Dermis microvascular lymphatic vessel endothelial cell (primary cell): ENCODE data around the gene GPSM1. TPM values are rescaled to one million over a fixed set of nuclear protein-coding genes. Genes with fewer than 3 reads are reported as not detected.

Experiments used
- DNase-seq, 2 donors: peaks; one replicate each; pipeline versions ENCODE4 v3.0.0 to v3.0.0-alpha.2; 2010; ENCODE audit warnings: low read depth in 2 of 2
- total RNA-seq: library from RNA; depleted of rRNA; stranded (reverse); fragments of >200 nt; gene quantifications from 2 replicates; pipeline ENCODE4 v1.2.1, GENCODE V29; 2014

The GPSM1 gene
- total RNA-seq, 1 donor from 2014 or later = 16.2 TPM

DNA sequence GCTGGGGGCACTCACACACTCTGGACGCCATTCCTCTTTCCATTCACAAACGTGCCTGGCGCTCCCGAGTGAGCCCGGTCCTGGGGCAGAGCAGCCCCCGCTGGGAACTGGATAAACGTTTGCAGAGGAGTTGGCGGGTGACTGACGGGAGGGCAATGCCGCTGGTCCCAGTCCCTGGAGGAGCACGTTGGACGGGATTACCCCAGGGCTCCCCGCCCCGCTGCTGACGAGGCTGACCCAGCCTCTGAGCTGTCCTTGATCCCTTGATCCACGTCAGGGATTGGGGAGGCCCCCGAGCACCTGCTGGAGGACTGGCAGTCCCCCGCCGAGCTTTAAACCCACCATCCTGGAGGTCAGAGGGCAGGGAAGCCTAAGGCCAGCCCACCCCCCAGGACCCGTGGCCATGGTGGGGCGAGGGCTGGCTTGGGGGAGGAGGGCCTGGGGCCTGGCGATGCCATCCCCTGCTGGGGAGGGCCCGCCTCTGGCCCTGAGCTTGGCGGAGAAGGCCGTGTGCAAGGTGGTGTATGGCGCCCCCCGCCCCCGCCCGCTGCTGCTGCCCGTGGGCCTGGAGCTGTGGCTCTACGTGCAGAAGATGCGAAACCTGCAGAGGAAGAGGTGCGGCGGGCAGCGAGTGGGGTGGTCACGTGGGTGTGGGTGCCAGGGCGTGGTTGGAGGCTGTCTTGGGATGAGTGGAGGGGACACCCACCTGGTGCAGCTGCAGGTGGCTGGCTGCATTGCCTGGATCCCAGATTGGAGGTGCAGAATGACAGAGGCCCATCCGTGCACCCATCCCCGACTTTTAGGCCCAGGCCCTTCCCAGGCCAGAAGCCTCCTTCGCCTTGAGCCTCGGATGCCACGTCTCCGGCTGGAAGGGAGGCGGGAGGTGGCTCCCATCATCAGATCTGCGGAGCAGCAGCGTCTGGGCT, 4.5 kb downstream of the GPSM1 start:
- no peak for DNase-seq

GRCh38 chr9:136332482-136332983, 5.2 kb downstream of the GPSM1 start:
- no peak for DNase-seq

- no peak for DNase-seq
Observed at GRCh38 chr9:136333045-136333444, 5.7 kb downstream of the GPSM1 start.

DNA sequence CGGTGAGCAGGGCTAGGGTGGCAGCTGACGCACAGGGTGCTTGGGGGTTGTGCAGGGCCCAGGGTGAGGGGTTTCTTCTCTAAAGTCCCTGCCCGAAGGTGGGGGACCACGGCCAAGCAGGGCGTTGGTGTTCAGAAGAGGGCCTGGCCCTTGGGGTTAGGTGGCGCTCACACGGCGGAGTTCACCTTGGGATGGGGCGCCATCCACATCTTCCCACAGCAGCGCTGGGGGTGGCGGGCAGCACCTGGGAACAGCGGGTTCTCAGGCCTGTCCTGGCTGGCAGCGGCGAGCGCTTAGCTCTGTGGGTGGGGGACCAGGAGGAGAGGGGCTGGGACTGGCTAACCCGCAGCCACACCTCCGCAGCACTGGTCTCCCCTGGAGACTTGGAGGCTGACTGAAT, 6.1 kb downstream of the GPSM1 start:
- DNase-seq = no peak

DNA sequence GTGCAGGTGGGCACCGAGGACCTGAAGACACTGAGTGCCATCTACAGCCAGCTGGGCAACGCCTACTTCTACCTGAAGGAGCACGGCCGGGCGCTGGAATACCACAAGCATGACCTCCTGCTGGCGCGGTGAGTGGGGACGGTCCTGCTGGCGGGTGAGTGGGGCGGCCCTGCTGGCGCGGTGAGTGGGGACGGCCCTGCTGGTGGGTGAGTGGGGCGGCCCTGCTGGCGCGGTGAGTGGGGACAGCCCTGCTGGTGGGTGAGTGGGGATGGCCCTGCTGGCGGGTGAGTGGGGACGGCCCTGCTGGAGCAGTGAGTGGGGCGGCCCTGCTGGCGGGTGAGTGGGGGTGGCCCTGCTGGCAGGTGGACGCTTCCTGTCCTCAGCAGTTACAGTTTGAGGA, 7.2 kb downstream of the GPSM1 start:
- DNase-seq = no peak

GRCh38 chr9:136335296-136336155, 8.2 kb downstream of the GPSM1 start:
- DNase-seq = no peak

DNA sequence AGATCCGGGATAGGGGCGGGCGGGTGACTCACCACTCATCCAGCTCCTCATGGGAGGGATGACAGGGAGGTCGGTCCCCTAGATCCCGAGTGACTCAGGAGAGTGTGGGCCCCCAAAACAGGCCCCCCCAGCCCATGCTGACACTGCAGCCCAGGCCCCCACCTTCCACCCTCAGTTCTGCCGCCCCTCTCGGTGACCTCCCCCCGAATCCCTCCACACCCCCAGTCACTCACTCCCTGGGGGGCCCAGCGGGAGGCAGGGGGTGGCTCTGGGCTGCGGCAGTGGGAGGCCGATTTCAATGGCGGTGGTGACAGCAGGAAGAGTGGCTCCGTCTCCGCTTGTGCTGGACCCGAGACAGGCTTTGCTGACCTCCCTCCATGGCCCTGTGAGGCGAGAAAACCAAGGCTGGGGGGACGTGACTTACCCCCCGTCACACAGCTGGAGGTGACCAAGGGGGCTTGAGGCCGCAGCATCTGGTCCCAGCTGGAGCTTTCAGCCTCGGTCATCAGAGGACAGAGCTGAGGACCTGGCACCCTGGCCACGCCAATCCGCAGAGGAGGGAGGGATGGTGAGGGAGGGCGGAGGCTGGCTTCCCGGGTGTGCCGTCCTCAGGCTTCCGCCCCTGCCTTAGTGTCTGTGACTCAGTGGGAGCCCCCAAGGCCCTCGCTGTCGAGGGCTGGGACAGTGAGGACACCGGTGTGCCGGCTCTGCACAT, 9.0 kb downstream of the GPSM1 start:
- no peak for DNase-seq

DNA sequence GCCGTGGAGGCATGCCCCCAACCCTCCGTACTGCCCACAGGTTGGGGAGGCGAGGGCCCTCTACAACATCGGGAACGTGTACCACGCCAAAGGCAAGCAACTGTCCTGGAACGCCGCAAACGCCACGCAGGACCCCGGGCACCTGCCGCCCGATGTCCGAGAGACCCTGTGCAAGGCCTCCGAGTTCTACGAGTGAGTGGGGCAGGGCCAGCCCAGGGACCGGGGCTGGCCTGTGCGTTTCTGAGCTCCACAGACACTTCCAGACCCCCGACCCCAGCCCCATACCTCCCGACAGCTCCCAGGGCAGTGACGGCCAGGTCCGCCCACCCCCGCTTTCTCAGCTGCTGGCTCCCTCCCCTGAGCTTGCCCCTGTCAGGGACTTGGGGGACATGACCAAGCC, 9.5 kb downstream of the GPSM1 start:
- DNase-seq = no peak

DNA sequence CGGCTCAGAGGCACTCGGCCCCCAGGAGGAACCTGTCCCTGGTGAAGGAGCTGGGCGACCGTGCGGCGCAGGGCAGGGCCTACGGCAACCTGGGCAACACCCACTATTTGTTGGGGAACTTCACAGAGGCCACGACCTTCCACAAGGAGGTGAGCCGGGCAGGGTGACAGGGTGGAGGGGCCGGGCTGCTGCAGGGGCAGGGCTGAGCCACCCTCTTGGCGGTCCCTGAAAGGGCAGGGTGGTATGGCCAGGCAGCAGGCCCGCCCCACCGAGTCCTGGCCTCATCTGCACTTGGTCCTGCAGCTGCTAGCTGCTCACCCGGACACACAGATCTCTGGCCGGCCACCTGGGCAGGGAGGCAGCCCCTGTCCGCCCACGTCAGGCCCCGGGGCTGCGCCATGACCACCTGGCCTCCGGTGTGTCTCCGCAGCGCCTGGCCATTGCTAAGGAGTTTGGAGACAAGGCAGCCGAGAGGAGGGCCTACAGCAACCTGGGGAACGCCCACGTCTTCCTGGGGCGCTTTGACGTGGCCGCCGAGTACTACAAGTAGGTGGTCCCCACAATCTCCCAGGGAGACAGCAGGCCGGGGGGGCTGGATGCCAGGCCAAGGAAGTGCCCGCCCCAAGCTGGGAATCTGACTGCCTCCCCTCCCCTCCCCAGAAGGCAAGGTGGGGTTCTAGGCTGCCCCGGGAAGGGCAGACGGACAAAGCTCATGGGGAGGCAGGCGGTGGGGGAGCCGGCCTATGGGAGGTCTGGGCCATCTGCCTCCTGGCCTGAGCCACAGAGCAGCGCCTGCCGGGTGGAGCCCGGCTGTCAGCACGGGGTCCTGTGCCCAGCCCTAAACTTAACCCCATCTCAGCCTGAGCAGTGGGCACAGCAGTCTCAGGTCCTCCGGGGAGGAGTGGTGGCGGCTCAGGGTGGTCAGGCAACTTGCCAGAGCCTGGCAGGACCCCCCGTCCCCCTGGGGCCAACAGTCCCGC, 10.4 kb downstream of the GPSM1 start:
- no peak for DNase-seq

GRCh38 chr9:136338511-136338910, 11.2 kb downstream of the GPSM1 start:
- no peak for DNase-seq

- peak; percentile 14 to 63 for DNase-seq
Observed at GRCh38 chr9:136339173-136339957, 12.0 kb downstream of the GPSM1 start.

GRCh38 chr9:136339958-136340310, 12.6 kb downstream of the GPSM1 start:
- no peak for DNase-seq

GRCh38 chr9:136340356-136341041, 13.2 kb downstream of the GPSM1 start:
- DNase-seq = no peak

DNA sequence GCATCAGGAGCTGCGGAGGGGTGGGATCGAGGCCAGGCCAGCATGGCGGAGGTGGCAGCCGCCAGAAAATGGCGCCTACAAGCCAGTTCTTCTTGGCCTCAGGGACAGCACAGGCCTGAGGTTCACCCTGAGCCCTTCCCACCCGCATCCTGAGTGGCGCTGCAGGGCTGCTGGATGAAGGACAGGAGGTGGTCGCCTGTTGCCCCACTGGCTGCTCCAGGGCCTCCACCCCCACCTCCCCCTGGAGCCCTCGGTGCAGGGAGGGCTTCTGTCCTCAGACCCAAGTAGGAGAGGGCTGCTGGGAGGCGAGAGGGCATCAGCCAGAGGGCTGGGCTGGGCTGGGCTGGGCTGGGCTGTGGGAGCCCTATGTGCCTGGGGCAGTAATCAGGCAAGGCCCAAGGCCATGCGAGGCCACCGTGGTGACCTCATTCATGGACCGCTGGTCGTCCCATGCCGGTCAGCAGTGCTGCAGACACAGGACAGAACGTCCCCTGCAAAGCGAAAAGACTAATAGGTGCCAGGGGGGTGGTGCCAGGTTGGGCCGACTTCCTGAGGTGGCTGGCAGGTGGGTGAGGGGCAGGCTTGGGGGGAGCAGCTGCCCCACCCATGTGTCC, 13.8 kb downstream of the GPSM1 start:
- no peak for DNase-seq

GRCh38 chr9:136341769-136342168, 14.4 kb downstream of the GPSM1 start:
- no peak for DNase-seq

DNA sequence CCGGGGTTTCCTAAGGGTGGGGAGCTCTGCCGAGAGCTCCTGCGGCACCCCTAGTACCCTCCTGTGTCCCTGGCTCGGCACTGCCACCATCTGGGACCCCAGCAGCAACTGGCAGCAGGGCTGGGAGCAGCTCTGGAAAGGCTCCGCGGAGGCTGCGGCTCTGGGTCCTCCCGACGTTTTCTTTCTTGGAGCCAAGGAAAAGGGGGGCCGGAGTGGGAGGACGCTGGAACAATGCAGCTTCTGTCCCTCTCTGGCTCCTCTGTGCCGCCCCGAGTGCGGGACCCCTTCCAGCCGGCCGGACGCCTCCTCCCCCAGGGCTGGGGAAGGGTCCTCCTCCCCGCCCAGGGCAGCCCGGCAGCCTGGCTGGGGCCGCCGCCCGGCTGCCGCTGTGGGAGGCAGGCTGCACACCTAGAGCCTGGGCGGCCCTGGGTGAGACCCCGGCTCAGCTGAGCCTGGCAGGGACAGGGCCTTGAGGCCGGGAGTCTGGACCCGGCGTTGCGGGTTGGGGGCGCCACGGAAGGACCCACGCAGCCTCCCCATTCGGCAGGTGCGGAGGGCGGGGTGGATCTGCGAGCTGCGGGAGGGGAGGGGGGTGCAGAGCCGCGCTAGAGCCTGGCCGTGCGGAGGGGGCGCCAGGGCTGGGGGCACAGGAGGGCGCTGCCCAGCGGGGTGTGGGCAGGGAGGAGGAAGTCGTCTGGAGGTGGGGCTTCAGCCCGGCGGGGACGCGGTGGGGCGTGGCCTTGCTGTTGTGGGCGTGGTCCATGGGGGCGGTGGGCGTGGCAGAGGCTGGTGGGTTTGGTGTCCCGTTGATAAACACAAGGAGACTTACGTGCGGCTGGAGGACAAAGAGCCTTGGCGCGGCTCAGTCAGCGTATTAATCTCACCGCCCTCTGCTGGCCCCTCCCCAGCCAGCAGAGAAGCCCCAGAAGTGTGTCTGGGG, 15.1 kb downstream of the GPSM1 start:
- peak in 1 of 2 donors; percentile 73 for DNase-seq

DNA sequence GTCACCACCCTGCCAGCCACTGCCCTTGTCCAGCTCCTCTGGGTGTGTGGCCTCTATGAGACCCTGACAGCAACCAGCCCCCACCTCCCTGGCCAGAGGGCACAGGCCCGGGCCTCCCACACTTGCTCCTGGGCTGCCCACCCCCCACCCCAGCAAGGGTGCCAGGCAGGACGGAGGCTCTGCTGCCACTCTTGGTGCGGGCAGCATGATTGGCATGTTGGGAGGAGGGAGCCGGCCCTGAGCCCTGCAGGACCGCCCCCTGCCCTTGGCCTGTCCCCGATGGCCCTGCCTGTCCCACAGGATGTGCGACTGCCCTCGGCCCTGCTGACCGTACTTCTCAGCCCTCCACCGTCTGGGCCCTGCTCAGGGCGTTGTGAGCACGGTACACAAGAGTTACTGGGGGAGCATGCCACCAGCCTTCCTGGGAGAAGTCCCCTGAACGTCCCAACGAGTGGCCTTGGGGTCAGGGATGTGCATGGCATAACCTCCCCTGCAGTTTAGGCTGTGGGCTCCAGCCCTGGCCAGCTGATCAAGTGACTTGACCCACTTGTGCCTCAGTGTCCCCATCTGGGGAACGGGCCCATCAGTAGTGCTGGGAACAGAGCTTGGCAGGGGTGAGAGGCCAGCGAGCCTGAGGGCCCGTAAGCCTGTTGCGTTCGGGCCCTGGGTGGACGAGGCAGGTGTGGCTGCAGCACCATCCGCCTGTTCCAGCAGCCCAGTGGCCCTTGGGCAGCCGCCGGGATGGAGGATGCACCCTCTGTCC, 16.0 kb downstream of the GPSM1 start:
- no peak for DNase-seq
